MCF 10A (cell line): ENCODE data around the gene MYO16. TPM values are rescaled to one million over a fixed set of nuclear protein-coding genes. Genes with fewer than 3 reads are reported as not detected.

ENCODE experiments used
- BruUV-seq: library from RNA; stranded (reverse); fragments of 400-500 nt; replicated peaks from 2 replicates; lab custom pipeline; 2021; lab: Mats Ljungman, UMichigan
- CTCF ChIA-PET: fragments of 300-600 bp; sonication (Branson Sonifier 250); formaldehyde crosslinking; extraction: SDS; loops from one replicate; lab custom pipeline; 2021; ENCODE audit warnings: antibody characterized with exemption, inconsistent platforms; lab: Yijun Ruan, JAX
- POLR2A ChIA-PET: fragments of 300-600, 350-650 bp; sonication (Branson Sonifier 250); formaldehyde crosslinking; extraction: SDS; loops from one replicate; lab custom pipeline; 2020; ENCODE audit warnings: antibody characterized with exemption, inconsistent platforms; lab: Yijun Ruan, JAX
- DNase-seq: peaks from one replicate; pipeline ENCODE4 v3.0.0-alpha.2; 2018; ENCODE audit not compliant: unreplicated experiment
- H3K27ac Mint-ChIP-seq: one replicate; pipeline ENCODE4 v1.8.0; 2022; ENCODE audit warnings: mild to moderate bottlenecking, low read depth, mixed read lengths; ENCODE audit not compliant: unreplicated experiment
- H3K27me3 Mint-ChIP-seq: one replicate; pipeline ENCODE4 v1.8.0; 2022; ENCODE audit warnings: mixed read lengths; ENCODE audit not compliant: insufficient read depth, unreplicated experiment
- H3K36me3 Mint-ChIP-seq: one replicate; pipeline ENCODE4 v1.8.0; 2022; ENCODE audit warnings: mild to moderate bottlenecking, moderate library complexity, mixed read lengths; ENCODE audit not compliant: insufficient read depth, unreplicated experiment
- H3K4me1 Mint-ChIP-seq: one replicate; pipeline ENCODE4 v1.8.0; 2022; ENCODE audit warnings: mixed read lengths; ENCODE audit not compliant: insufficient read depth, unreplicated experiment
- H3K4me3 Mint-ChIP-seq: one replicate; pipeline ENCODE4 v1.8.0; 2022; ENCODE audit warnings: mild to moderate bottlenecking, moderate library complexity, mixed read lengths; ENCODE audit not compliant: unreplicated experiment
- H3K9me3 Mint-ChIP-seq: one replicate; pipeline ENCODE4 v1.8.0; 2022; ENCODE audit warnings: mixed read lengths; ENCODE audit not compliant: unreplicated experiment
- intact Hi-C: fragments of 100-400 bp; cut with micrococcal nuclease; formaldehyde crosslinking; loops from 2 replicates; pipeline ENCODE4 v1.14.1; 2022
- total RNA-seq: library from RNA; stranded (reverse); gene quantifications from 2 replicates; pipeline ENCODE4 v1.2.3, GENCODE V29; 2022
- TF ChIP-seq, protein P1 (sequence below): fragments of 200-600 bp; IDR thresholded peaks from one replicate; pipeline ENCODE4 v1.8.0; 2022; ENCODE audit warnings: antibody characterized with exemption, mild to moderate bottlenecking; ENCODE audit not compliant: unreplicated experiment

Gene MYO16
- total RNA-seq, 1 experiment from 2014 or later, result not detected

DNA sequence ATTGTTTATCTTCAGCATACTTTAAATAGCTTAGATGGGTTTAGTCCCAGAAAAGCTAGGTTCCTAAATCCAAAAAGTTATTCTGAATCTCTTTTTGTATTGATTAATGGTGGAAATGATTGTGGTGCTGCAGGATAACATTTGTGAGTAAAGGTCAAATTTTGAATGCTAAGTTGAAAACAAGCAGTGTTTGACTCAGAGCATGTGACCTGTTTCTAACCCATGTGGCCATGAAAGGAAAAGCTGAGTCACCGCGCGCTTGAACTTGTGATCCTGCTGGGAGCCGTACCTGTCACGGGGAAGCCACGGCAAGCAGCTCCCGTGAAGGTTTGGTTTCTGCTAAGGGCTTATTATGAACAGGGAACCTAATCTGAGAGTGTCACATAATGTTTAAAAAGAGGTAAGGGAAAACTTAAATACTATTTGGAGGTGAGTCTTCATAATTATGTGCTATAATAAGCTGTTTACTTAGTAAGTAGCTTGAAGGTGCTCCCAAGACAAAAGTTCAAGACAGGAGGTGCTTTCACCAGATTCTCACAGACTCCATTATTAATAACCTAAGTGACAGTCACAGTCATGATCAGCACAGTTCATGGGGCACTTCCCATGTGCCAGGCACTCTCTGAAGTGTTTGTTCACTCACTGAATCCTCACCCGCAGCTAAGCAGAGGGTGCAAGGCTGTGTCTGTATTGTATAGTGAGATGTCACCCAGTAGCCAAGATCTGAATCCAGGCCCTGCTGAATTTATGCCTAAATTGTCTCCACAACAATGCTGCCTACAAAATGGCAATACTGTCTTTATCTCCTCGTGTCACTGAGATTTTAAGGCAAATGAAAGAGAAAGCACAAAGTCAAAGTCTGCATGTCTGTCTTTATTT is 286.5 kb downstream of the MYO16 start:
- ChIA-PET CTCF (interaction anchor here (0.5 to 4.1 kb wide), 36 partner anchors 8 to 1342 kb away, joined by 3 to 74 read pairs (median 4); no protein-coding TSS in a partner anchor), POLR2A (interaction anchor here (0.6 to 3.7 kb wide), 25 partner anchors 9 to 1799 kb away, joined by 3 to 74 read pairs (median 4); no protein-coding TSS in a partner anchor)
- intact Hi-C loops, result loop anchor here (1.0 to 5.0 kb wide), 6 partner anchors 41 to 1193 kb away; no protein-coding TSS in a partner anchor
- H3K36me3 Mint-ChIP-seq, result no peaks in the 10 kb centered on the region
- TF ChIP-seq, protein P1, sequence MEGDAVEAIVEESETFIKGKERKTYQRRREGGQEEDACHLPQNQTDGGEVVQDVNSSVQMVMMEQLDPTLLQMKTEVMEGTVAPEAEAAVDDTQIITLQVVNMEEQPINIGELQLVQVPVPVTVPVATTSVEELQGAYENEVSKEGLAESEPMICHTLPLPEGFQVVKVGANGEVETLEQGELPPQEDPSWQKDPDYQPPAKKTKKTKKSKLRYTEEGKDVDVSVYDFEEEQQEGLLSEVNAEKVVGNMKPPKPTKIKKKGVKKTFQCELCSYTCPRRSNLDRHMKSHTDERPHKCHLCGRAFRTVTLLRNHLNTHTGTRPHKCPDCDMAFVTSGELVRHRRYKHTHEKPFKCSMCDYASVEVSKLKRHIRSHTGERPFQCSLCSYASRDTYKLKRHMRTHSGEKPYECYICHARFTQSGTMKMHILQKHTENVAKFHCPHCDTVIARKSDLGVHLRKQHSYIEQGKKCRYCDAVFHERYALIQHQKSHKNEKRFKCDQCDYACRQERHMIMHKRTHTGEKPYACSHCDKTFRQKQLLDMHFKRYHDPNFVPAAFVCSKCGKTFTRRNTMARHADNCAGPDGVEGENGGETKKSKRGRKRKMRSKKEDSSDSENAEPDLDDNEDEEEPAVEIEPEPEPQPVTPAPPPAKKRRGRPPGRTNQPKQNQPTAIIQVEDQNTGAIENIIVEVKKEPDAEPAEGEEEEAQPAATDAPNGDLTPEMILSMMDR, result no peak
- H3K4me3 Mint-ChIP-seq, result peak overlapping the region; percentile 61
- H3K4me1 Mint-ChIP-seq, result peaks cover 33% of the 10 kb centered on the region
- H3K27me3 Mint-ChIP-seq, result no peaks in the 10 kb centered on the region
- H3K9me3 Mint-ChIP-seq, result no peaks in the 10 kb centered on the region
- BruUV-seq, result TSS peak; percentile 59
- peak overlapping the region; percentile 90 for H3K27ac Mint-ChIP-seq
- DNase-seq, result peak; percentile 95

DNA sequence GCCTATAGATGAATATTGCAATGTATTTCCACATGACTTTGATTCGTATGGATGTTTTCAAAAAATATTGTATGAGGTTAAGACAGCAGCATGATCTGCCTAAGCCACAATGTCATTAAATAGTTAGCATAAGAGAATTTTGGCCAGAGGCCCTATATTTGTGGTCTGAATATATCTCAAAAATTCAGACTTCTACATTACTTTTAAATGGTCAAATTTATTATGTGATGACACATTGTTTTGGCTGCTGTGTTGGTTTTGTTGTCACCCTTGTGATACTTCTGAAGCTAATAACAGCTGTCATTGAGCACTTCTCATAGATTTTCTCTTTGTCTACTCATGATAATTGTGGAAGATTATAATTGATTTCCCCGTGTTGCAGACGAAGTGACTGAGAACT is 288.2 kb downstream of the MYO16 start:
- DNase-seq, result no peak
- no peaks in the 10 kb centered on the region for H3K27me3 Mint-ChIP-seq
- ChIA-PET CTCF (interaction anchor here (3.9 kb wide), 1 partner anchor 1193 kb away, joined by 17 read pairs; no protein-coding TSS in a partner anchor), POLR2A (interaction anchor here (1.3 to 3.7 kb wide), 3 partner anchors 12 to 41 kb away, joined by 4 to 74 read pairs (median 4); no protein-coding TSS in a partner anchor)
- no peak overlapping the region for H3K4me3 Mint-ChIP-seq
- H3K9me3 Mint-ChIP-seq, result no peaks in the 10 kb centered on the region
- TF ChIP-seq, protein P1, result no peak
- BruUV-seq, result no TSS peak
- H3K27ac Mint-ChIP-seq, result no peak overlapping the region
- H3K36me3 Mint-ChIP-seq, result no peaks in the 10 kb centered on the region
- H3K4me1 Mint-ChIP-seq, result peaks cover 37% of the 10 kb centered on the region
- intact Hi-C loops, result loop anchor here (5.0 kb wide), 4 partner anchors 230 to 865 kb away; no protein-coding TSS in a partner anchor

DNA sequence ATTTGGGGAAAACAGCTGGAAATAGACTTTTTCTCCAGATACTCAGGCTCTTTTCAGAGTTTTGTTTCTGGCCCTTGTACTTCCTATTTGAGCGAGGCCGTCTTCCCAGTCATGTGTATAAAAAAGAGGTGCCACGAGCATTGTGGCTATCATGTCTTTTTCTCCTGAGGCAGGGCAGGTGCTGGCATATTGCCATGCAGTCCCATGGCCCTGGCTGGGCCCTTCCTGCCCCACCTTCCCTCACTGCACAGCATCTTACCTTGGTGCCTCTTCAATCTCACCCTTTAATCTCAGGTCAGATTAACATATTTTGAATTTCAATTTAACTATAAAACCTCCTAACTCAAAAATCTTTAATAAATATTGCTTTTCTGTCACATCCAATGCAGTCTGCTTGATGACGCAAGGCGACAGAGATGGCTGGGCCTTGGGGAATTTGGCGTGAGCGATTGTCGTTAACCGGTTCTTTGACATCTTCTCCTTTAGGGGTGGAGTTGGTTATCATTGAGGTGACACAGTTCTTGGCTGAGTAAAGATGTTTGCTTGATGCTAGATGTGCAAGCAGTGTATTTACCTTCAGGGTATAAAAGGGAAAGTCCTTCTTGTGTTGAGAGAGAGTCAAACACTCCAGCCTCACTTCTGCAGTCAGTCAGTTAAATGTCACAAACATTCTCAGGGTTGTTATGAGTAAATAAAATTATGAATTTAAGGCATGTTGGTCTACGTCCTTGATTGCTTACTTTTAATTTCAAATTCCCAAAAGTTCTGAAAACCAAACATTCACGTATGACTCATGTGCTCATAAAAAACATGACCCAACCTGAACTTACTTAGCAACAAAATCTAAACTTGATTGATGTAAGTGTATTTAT is 289.9 kb downstream of the MYO16 start:
- TF ChIP-seq, protein P1, result no peak
- Mint-ChIP-seq H3K4me3 (peak overlapping the region; percentile 26), H3K4me1 (peaks cover 37% of the 10 kb centered on the region), H3K36me3 (no peaks in the 10 kb centered on the region), H3K27me3 (no peaks in the 10 kb centered on the region), H3K27ac (peak overlapping the region; percentile 83), H3K9me3 (no peaks in the 10 kb centered on the region)
- no TSS peak for BruUV-seq
- peak; percentile 65 for DNase-seq
- CTCF ChIA-PET, result interaction anchor here (0.6 kb wide), 1 partner anchor 550 kb away, joined by 3 read pairs; no protein-coding TSS in a partner anchor
- intact Hi-C loops, result loop anchor here (5.0 kb wide), 4 partner anchors 228 to 863 kb away; no protein-coding TSS in a partner anchor
- POLR2A ChIA-PET, result interaction anchor here (0.7 kb wide), 1 partner anchor 10 kb away, joined by 3 read pairs; no protein-coding TSS in a partner anchor
